Middle frontal gyrus (tissue), 1 donor: Measurements from ENCODE around the gene DDR2.
"Not testable (repeated sequence)": the region's sequence is repeated elsewhere in the genome, so short reads cannot be mapped to it uniquely, and the experiment has no call there.

Source experiments
- DNase-seq: peaks from one replicate; pipeline ENCODE4 v3.0.0-alpha.2; 2015; ENCODE audit warnings: low spot score; ENCODE audit errors: extremely low spot score

The DDR2 gene

DNA sequence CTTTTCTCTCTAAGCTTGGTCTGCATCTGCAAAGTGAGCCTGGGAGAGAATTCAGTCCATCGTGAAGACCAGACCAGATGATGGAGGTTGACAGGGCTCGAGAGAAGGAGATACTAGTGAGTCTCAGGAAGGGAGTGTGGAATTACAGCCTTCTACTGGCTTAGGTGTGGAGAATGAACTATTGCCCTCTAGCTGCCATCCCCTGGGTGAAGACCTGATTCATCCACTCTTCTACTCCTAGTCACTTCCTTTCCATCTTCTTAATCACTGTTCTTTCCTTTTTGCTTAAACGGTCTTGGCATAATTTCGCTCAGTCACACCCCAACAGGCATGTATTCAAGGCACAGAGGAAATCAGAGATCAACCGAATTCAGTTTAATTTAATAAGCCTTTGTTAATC lies 124.3 kb downstream of the DDR2 start:
- DNase-seq: no peak

DNA sequence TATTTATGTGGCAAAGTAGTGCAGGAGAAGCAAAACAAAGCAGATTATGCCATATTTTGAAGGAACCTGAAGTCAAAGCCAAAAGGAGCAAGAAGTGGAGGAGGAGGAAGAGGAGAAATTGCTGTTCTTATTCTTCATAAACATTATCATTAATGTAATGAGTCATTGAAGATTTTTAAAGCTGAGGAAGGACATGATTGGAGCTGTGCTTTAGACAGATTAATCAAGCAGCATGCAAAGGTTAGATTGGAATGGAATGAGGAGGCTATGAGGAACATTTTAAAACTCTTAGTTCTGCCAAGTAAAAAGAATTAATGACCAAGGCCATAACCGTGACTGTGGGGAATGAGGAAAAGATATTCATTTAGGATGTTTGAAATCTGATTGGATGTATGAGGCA lies 125.2 kb downstream of the DDR2 start:
- DNase-seq: no peak

DNA sequence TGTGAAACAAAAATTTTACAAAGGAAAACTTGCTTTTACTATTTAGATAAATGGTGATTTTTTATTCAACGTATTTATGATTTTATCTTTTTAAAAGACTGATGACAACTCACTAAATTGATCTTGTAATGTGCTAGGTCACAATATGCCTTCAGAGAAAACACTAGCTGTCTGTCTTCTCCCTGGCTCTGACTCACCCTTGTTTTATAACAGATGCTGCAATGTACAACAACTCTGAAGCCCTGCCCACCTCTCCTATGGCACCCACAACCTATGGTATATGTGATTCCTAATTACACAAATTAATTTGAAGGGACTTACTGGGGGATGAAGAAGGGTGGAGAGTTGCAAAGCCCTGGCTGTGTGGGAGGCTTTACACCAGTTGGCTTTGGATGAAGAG lies 133.5 kb downstream of the DDR2 start:
- no peak for DNase-seq

DNA sequence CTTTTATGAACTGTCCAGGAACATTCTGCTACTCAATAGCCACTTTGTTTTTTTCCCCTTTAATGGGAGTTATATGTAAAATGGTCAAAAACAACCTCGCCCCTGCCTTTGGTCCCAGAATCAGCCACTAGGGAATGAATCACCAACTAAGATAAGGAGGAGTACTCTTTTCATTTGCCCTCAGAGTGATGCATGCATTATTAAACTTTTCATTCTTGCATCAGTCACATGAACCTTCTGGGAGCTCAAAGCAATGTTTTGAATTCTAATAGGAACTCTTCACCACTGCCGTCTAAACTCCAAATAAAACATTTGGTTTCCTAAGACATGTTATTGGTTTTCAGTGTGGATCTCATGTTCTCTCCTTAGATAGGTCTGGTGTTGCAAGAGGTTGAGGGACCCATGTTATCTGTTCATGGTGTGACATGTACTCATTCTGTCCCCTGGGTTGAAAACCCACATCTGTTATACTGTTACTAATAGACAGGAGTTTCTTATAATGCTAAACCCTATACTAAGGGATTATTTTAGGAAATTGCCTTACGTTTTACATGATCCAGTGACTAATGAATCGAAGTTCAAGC lies 140.4 kb downstream of the DDR2 start:
- DNase-seq: no peak

DNA sequence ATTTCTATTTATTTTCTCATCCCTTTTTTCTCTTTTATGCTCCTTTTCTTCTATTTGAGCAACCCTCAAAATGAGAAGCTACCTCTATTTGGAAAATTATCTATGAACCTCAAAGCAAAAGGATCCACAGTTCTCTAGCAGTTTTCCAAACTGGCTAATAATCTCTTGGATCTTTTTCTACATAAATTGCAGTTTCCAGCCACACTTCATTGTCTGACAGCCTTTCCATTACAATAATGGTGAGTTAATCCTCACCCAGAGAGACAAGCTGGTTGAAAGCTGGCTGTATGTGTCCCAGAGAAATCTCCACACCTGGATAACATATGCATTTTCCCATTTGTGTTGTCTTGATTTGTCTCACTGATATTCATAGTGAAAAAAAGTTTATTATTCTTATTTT lies 141.7 kb downstream of the DDR2 start:
- DNase-seq: no peak

DNA sequence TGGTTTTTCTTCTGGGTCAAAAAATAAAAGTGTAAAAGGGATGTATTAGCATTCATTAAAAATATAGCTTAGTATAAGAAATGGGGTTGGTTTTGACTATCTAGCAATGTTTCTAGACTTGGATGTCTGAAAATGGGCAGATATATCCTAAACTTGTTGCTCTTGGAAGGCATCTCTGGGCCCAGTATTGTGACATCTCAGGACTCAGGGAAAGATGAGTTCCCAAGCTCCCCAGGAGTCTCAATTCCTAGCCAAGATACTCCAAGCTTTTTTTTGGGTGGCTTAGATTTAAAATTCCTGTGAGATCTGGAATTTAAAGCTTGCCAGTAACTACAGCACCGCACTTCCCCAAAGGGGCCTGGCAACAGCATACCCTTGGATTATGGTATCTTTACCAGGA lies 146.8 kb downstream of the DDR2 start:
- DNase-seq: no peak

DNA sequence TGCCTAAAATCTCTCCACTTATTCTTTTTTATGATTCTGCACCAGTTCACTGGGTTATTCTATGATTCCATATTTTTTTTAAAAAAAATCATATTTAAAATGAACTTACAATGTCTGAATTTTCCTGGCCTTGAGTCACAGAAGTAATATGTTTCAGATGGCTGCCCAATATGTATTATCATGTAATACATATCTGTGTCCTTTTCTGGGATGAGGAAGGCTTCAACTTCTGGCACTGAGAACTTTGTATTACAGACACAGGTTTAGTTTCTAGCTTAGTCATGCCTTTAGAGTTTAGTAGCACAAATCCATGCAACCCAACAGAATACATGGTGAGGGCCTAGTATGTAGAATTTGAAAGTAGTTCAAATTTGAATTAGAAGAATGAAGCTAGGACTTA lies 150.4 kb downstream of the DDR2 start:
- no peak for DNase-seq

DNA sequence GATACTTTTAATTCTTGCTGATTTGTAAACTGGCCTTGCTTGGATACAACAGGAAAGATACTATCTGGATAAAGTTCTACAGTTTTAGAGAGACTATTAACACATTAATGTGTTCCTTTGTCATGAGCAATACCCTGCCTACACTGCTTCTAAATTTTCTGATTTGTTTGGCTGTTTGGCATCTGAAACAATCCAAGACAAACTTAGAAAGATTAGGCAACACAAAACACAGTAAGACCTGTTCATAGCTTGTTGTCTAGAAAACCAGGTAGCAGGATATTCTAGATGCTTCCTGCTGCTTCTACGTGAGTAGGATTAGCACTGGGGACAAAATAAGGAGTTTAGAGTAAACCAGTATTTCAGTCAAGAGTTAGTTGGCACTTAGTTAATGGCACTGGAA lies 152.7 kb downstream of the DDR2 start:
- DNase-seq: not testable (repeated sequence)

DNA sequence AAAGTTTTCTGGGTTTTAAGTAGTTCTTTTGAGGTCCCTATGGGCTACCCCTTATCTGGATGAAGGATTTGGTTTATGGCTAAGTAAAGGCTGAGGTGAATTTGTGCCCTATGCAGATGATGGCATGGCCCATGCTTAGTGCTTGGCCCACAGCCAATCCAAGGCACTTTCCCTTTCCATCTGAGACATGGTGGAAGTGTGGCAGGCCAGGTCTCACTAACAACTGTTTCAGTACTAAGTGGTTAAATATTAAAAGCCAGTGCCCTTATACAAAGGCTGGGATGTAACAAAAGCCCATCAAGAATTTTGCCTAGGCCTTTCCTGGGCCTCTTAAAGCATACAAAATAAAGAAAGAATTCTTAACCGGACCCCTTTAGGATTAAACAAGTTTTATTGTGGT lies 156.5 kb downstream of the DDR2 start:
- DNase-seq: not testable (repeated sequence)

DNA sequence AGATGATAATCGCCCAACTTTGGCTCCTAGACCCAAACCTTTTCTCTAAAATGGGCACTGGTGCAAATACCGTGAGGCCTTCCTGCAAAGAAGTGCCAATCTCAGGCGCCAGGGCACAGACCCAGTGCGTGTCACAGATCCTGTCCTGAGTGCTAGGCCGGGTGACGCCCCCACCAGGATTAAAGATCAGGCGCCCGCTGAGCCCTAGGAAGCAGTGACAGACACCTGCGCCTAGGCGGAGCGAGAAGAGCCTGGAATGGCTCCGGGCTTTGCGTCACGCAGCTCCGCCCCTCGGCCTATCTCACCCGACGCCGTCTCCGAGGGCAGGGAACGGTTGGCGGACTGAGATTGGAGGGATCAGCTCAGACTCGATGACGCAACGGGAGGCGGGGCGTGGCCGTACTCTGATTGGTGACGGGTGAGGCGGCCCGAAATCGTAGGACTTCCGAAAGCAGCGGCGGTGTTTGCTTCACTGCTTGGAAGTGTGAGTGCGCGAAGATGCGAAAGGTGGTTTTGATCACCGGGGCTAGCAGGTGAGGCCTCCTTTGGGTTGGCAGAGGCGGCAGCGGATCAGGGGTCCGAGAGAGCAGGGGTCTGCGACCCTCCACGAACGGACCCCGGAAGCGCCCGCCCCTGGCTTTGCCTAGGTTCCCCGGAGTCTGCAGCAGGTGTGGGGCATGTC lies 158.2 kb downstream of the DDR2 start, which contains the start of gene HSD17B7:
TSS of gene HSD17B7 (plus strand) at position 400 of the 682 bp plus-strand sequence. CDS start at position 499, 99 bp downstream.
- peak; percentile 59 for DNase-seq

DNA sequence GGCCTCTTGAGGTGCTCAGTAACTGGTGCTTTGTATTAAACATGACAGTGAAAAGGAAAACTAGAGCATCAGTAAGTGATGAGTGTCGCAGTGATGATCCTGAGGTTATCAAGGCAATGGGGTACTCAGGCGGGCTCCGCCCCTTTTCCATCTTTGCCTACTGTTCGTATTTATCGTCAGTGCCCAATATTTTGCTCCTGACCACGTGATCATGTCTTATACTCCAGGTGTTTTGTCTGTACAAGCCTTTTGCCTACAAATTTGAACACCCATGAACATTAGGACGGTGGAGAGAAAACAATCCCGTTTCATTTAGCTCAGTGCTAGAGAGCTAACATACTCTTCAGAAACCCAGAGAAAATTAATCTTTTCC lies 158.7 kb downstream of the DDR2 start:
- not testable (repeated sequence) for DNase-seq

DNA sequence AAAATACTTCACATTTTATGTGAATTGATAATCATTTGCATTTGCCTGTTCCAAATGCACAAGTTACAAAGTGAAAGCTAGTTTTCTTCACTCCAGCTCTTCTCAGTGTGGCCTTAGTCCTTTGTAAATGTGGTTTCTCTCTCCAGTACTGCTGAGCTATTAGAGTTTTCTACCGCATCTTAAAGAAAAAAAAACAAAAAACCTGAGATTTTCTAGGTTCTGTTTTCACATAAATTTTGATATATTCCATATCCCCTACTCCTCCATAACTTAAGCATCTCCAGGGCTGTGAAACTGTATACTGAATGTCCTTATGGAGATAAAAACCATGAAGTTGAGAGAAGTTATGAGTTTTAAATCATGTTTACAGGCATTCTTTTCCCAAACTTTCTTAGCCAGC lies 162.0 kb downstream of the DDR2 start:
- DNase-seq: not testable (repeated sequence)

DNA sequence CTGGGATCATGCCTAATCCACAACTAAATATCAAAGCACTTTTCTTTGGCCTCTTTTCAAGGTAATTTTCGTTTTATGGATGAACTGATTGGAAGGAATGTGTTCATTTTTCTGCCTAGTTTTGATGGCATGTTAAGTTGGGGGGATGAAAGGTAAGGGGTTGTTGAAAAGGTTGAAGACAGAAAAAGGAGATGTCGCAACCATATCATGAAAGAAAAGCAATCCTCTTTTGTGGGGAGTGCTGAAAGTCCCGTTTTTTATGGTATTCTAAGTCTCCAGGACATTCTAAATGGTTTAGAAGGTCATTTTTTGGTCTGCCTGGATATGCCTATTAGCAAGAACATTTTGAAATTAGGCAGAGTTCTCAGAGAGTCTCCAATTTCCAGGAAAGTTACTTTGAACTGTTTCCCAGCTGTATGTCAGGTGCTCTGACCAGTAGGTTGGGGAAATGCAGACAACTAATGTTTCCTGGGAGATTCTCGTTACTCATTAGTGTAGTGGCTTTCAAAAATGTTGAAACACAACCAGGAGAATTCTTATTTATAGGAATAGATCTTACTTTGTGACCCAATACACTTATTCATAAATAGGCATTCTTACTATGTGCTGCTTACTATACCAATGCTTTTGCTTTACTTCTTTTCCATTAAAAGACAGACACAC lies 164.5 kb downstream of the DDR2 start:
- not testable (repeated sequence) for DNase-seq

DNA sequence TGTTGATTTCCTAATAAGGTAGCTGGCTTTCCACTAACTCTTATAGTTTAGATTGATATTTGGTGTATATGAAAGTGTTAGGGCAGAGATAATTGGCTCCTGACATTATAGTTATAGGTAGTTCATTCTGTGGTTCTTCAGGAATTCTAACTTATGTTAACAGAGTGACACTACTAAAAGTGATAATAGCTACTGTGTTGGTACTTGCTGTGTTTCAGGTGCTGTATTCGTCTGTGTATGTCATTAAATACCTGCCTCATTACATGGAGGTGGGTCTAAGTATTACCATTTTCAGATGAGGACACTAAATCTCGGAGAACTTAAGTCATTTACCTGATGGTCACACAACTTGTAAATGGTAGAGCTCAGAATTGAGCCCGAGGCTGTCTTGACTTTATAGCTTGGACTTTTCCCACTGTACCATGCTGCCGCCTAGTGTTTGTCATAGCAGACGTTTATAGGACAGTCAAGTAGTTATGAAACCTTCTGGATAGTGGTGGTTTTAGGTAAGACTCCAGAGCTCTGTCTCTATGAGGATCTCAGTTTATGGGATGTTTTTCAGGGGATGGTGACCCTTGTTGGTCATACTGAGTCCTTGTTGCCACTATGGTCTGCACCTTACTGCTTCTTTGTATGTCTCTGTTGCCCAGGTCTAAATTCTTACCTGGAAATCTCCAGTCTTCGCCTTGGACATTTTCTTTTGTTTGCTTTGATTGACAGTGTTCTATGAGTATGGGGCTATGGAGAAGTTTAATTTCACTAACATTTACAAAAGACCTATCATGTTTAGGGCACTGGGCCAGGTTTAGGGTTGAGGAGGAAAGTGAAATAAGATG lies 167.9 kb downstream of the DDR2 start:
- peak; percentile 42 for DNase-seq

DNA sequence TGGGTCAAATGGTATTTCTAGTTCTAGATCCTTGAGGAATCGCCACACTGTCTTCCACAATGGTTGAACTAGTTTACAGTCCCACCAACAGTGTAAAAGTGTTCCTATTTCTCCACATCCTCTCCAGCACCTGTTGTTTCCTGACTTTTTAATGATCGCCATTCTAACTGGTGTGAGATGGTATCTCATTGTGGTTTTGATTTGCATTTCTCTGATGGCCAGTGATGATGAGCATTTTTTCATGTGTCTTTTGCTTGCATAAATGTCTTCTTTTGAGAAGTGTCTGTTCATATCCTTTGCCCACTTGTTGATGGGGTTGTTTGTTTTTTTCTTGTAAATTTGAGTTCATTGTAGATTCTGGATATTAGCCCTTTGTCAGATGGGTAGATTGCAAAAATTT lies 175.2 kb downstream of the DDR2 start:
- DNase-seq: not testable (repeated sequence)

DNA sequence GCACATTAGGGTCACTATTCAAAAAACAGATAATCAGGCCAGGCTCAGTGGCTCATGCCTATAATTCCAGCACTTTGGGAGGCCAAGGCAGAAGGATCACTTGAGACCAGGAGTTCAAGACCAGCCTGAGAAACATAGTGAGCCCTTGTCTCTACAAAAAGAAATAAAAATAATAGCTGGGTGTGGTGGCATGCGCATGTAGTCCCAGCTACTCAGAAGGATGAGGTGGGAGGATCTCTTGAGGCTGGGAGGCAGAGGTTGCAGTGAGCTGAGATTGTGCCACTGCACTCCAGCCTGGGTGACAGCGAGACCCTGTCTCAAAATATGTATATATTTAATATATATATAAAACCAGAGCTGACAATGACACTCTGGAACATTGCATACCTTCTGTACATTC lies 180.1 kb downstream of the DDR2 start:
- DNase-seq: not testable (repeated sequence)

DNA sequence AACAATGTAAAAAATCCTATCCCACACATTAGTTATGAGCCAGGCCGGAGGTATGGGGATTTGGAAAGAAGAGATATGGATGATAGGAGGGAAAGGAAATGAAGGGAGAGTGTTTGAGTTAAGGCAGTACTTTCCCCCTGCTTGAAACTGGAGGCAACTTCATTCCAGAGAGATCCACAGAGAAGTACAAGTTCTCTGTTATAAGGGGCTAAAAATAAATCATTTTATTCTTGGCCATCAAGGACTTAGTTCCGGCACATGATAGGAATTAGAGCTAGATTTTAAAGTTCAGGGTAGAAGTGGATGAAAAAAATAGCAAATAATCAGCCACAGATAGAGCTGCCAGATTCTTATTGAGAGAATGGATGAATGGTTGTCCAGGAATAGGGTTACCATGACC lies 185.9 kb downstream of the DDR2 start:
- DNase-seq: not testable (repeated sequence)

DNA sequence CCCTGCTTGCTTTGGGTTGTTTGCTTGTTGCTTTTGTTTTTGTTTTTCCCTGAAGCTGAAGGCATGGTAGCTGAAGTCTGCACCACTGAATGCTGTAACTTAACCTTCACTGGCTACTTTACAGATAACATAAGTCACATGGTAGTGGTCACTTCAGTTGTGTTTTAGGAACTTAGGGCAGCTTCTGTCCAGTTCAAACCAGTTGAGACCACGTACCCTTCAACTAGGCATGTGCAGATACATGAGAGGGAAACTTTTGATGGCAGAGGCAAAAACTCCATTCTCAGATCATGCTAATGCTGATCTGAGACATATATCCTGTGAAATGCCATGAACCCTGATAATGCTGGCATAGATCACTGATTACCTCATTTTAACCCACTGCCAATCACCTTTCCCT lies 186.4 kb downstream of the DDR2 start:
- not testable (repeated sequence) for DNase-seq

DNA sequence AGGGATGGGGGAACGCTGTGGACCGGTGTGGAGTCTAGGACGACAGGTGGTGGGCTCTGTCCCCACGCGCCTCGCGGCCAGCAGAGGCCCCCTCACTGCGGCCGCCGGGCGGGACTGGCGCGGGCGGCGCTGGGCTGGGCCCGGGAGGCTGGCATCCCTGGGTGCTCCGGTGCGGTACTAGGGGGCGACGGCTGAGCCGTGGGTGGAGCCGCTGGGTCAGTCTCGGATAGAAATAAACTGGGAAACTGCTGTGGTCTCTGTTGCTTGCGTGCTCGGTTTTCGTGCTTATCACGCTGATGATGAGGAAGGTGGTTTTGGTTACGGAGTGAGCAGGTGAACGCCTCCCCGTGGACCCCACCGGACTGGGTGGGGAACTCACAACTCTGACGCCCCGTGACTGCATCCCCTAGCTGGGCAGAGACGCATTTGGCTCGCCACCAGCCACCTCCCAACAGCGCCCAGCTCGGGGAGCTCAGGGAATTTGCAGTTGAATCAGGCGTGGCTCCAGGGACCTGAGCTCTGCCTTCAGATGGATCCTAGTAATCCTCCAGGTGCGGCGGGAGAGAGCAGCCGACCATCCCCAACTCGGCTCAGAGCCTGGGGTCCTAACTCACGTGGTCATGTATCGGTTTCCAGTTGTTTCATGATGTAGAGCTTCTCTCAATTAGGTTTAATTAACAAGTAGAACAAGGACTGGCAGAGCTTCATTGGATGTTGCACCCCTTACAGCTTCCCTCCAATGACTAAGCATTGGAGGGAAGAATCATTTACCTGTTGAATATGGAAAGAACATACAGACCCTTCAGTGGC lies 190.3 kb downstream of the DDR2 start:
- DNase-seq: no peak

DNA sequence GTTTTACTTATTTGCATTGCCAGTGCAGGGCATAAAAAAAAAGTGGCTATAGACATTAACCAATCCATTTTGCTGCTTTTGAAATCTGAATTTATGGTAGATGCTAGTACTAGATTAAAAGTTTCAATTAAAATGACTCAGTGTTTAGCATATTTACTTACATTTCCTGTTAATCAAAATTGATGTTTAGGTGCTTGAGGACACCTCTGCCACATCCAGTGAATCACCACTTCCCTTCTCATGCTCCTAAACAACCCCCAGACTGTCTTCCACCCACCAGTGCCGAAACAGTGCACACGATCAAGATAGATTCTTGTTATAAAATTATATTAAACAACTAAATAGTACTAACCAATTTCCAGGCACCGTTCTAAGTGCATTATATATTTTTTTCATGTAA lies 191.0 kb downstream of the DDR2 start:
- no peak for DNase-seq
